Mesendoderm (in vitro differentiated cells): ENCODE measurements around the gene PCSK2. TPM values are rescaled to one million over a fixed set of nuclear protein-coding genes. Genes with fewer than 3 reads are reported as not detected.

Source experiments
- DNase-seq: peaks from one replicate; pipeline ENCODE4 v3.0.0; 2013
- H2AK5ac ChIP-seq: 2 replicates; pipeline ENCODE4 v1.6.1; 2013; ENCODE audit warnings: low read length, inconsistent platforms
- H2BK120ac ChIP-seq: 2 replicates; pipeline ENCODE4 v1.6.1; 2013; ENCODE audit warnings: low read depth, mild to moderate bottlenecking, low read length, moderate library complexity, mixed read lengths
- H2BK15ac ChIP-seq: replicated peaks from 2 replicates; pipeline ENCODE4 v1.6.1; 2013; ENCODE audit warnings: low read depth, mild to moderate bottlenecking, moderate library complexity
- H2BK5ac ChIP-seq: 2 replicates; pipeline ENCODE4 v1.6.1; 2013; ENCODE audit warnings: low read length, inconsistent platforms
- H3K18ac ChIP-seq: 2 replicates; pipeline ENCODE4 v1.6.1; 2013; ENCODE audit warnings: mild to moderate bottlenecking, low read length, mixed read lengths
- H3K23ac ChIP-seq: one replicate; pipeline ENCODE4 v1.6.1; 2013; ENCODE audit warnings: low read length
- H3K27ac ChIP-seq: 2 replicates; pipeline ENCODE4 v1.5.1; 2013; ENCODE audit warnings: low read depth, mild to moderate bottlenecking, inconsistent platforms, low read length, moderate library complexity
- H3K27me3 ChIP-seq: 2 replicates; pipeline ENCODE4 v1.6.1; 2013; ENCODE audit warnings: low read length, control low read depth, mild to moderate bottlenecking, inconsistent platforms; ENCODE audit not compliant: insufficient read depth, poor library complexity
- H3K36me3 ChIP-seq: 2 replicates; pipeline ENCODE4 v1.6.1; 2013; ENCODE audit warnings: low read length, inconsistent platforms; ENCODE audit not compliant: control insufficient read depth, insufficient read depth
- H3K4ac ChIP-seq: one replicate; pipeline ENCODE4 v1.6.1; 2013; ENCODE audit warnings: low read depth, mild to moderate bottlenecking, low read length, moderate library complexity
- H3K4me1 ChIP-seq: 2 replicates; pipeline ENCODE4 v1.6.1; 2013; ENCODE audit warnings: low read depth, low read length, inconsistent platforms; ENCODE audit not compliant: control insufficient read depth
- H3K4me2 ChIP-seq: 2 replicates; pipeline ENCODE4 v1.6.1; 2013; ENCODE audit warnings: low read length
- H3K4me3 ChIP-seq: 2 replicates; pipeline ENCODE4 v1.5.1; 2013; ENCODE audit warnings: mild to moderate bottlenecking, low read length
- H3K56ac ChIP-seq: one replicate; pipeline ENCODE4 v1.6.1; 2013; ENCODE audit warnings: low read length
- H3K79me1 ChIP-seq: 2 replicates; pipeline ENCODE4 v1.6.1; 2013; ENCODE audit warnings: low read length, inconsistent platforms
- H3K79me2 ChIP-seq: 2 replicates; pipeline ENCODE4 v1.6.1; 2013; ENCODE audit warnings: mild to moderate bottlenecking, low read length; ENCODE audit not compliant: control insufficient read depth, insufficient read depth
- H3K9ac ChIP-seq: 2 replicates; pipeline ENCODE4 v1.6.1; 2013; ENCODE audit warnings: low read length, inconsistent platforms
- H4K5ac ChIP-seq: one replicate; pipeline ENCODE4 v1.6.1; 2013; ENCODE audit warnings: low read length
- H4K8ac ChIP-seq: one replicate; pipeline ENCODE4 v1.6.1; 2013; ENCODE audit warnings: low read depth, mild to moderate bottlenecking, control low read depth, low read length, moderate library complexity
- WGBS: extraction: QIAGEN DNeasy Blood & Tissue Kit; methylation state at CpG from one replicate; pipeline ENCODE4 v1.1.7; 2013; ENCODE audit warnings: low lambda C conversion rate, missing lambda C conversion rate; ENCODE audit not compliant: insufficient coverage; ENCODE audit errors: extremely low coverage; 5-methylcytosine and 5-hydroxymethylcytosine counted together
- polyA plus RNA-seq, 2 experiments: library from polyadenylated mRNA; stranded (reverse); fragments of 200-250 nt; gene quantifications; one replicate each; pipeline ENCODE4 v1.2.3, GENCODE V29; 2013

PCSK2 gene
- 0.20 TPM for polyA plus RNA-seq (2013, experiment 1 of 2)
- polyA plus RNA-seq (2013, experiment 2 of 2) = 0.27 TPM

- Histone ChIP-seq H3K4me1 (peaks cover 10% of the 10 kb centered on the region), H3K36me3 (no peaks in the 10 kb centered on the region), H3K4me2 (peak within 1 kb of the TSS; percentile 88), H3K4me3 (peak within 1 kb of the TSS; percentile 35), H3K27me3 (peaks cover 9% of the 10 kb centered on the region), H4K8ac (no peak within 1 kb of the TSS), H3K79me2 (no peaks in the 10 kb centered on the region), H3K4ac (no peak within 1 kb of the TSS), H3K56ac (no peak within 1 kb of the TSS), H2BK15ac (no peak within 1 kb of the TSS), H4K5ac (no peak within 1 kb of the TSS), H2BK120ac (no peak within 1 kb of the TSS), H2AK5ac (no peak within 1 kb of the TSS), H2BK5ac (no peak within 1 kb of the TSS), H3K9ac (peak within 1 kb of the TSS; percentile 32), H3K18ac (no peak within 1 kb of the TSS), H3K27ac (no peak within 1 kb of the TSS), H3K23ac (peak within 1 kb of the TSS; percentile 24), H3K79me1 (no peaks in the 10 kb centered on the region)
- WGBS = 100% methylated on average over 1 of the region's 53 CpGs
- peak; percentile 95 for DNase-seq
Observed at GRCh38 chr20:17226410-17227218, at the start of gene PCSK2. Gene PCSK2 (plus strand): TSS chr20:17227040. CDS start chr20:17227306, 266 bp downstream.

GRCh38 chr20:17177341-17177740, 49.5 kb upstream of the PCSK2 start:
- no peak overlapping the region for H2BK5ac ChIP-seq
- H3K79me1 ChIP-seq = no peaks in the 10 kb centered on the region
- H3K4me1 ChIP-seq = no peaks in the 10 kb centered on the region
- no peaks in the 10 kb centered on the region for H3K79me2 ChIP-seq
- WGBS = no CpG with 5 or more reads among the region's 5 CpGs
- H2BK15ac ChIP-seq = no peak overlapping the region
- no peak overlapping the region for H3K4ac ChIP-seq
- H3K9ac ChIP-seq = no peak overlapping the region
- no peak overlapping the region for H2AK5ac ChIP-seq
- H3K27ac ChIP-seq = no peak overlapping the region
- H4K5ac ChIP-seq = no peak overlapping the region
- no peaks in the 10 kb centered on the region for H3K36me3 ChIP-seq
- H3K56ac ChIP-seq = no peak overlapping the region
- no peaks in the 10 kb centered on the region for H3K27me3 ChIP-seq
- no peak for DNase-seq
- no peak overlapping the region for H2BK120ac ChIP-seq
- H3K4me3 ChIP-seq = no peak overlapping the region
- no peak overlapping the region for H3K4me2 ChIP-seq
- no peak overlapping the region for H3K18ac ChIP-seq
- H3K23ac ChIP-seq = no peak overlapping the region
- no peak overlapping the region for H4K8ac ChIP-seq

- no peak overlapping the region for H4K8ac ChIP-seq
- H3K56ac ChIP-seq = peak overlapping the region; percentile 19
- DNase-seq = no peak
- no peak overlapping the region for H2BK120ac ChIP-seq
- no peak overlapping the region for H2BK15ac ChIP-seq
- H3K4me1 ChIP-seq = no peaks in the 10 kb centered on the region
- no peak overlapping the region for H3K23ac ChIP-seq
- H3K4me3 ChIP-seq = no peak overlapping the region
- no peak overlapping the region for H2AK5ac ChIP-seq
- no peak overlapping the region for H4K5ac ChIP-seq
- no peak overlapping the region for H3K9ac ChIP-seq
- WGBS = no CpG with 5 or more reads among the region's 4 CpGs
- H3K79me1 ChIP-seq = no peaks in the 10 kb centered on the region
- H3K4ac ChIP-seq = no peak overlapping the region
- H3K36me3 ChIP-seq = no peaks in the 10 kb centered on the region
- no peak overlapping the region for H3K27ac ChIP-seq
- H3K4me2 ChIP-seq = no peak overlapping the region
- no peak overlapping the region for H3K18ac ChIP-seq
- H2BK5ac ChIP-seq = no peak overlapping the region
- H3K27me3 ChIP-seq = no peaks in the 10 kb centered on the region
- no peaks in the 10 kb centered on the region for H3K79me2 ChIP-seq
Observed at GRCh38 chr20:17179840-17180239, 47.0 kb upstream of the PCSK2 start.

DNA sequence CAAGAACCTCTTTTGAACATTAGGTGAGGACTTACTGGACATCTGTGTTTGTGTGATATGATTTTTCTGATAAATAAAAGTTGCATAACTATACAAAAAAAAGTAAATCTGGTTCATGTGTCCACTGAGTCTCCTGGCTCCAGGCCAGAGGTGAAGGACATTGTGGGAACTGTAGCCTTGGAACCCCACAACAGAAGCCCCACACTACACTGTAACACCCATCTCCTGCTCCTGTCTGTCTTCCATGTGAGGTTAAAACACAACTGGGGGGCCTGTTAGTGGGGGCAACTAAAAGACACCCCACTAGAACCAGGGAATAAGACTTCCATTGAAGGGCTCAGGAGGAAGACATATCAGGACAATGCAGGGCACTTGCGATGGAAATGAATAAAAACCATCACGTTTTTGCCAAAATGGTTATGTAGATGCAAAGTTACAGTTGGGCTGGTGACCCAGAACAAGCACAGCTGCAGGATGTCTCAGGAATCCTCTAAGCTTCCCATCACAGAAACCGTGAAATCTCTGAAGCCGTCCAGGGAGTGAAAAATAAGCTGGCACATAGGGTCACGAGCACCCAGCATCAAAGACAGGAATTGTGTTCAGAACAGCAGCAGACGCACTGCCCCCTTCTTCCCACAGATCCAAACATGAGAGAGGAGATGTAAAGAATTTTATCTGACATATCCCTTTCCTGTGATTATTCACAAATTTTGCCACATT, 36.7 kb upstream of the PCSK2 start:
- Histone ChIP-seq H3K4me2 (no peak overlapping the region), H3K27me3 (no peaks in the 10 kb centered on the region), H3K4me3 (no peak overlapping the region), H3K18ac (no peak overlapping the region), H3K23ac (no peak overlapping the region), H4K8ac (no peak overlapping the region), H3K9ac (no peak overlapping the region), H2AK5ac (no peak overlapping the region), H2BK15ac (no peak overlapping the region), H3K79me1 (no peaks in the 10 kb centered on the region), H3K79me2 (no peaks in the 10 kb centered on the region), H3K4me1 (no peaks in the 10 kb centered on the region), H4K5ac (no peak overlapping the region), H2BK5ac (no peak overlapping the region), H2BK120ac (no peak overlapping the region), H3K56ac (no peak overlapping the region), H3K27ac (no peak overlapping the region), H3K4ac (no peak overlapping the region), H3K36me3 (no peaks in the 10 kb centered on the region)
- WGBS = no CpG with 5 or more reads among the region's 6 CpGs
- no peak for DNase-seq

DNA sequence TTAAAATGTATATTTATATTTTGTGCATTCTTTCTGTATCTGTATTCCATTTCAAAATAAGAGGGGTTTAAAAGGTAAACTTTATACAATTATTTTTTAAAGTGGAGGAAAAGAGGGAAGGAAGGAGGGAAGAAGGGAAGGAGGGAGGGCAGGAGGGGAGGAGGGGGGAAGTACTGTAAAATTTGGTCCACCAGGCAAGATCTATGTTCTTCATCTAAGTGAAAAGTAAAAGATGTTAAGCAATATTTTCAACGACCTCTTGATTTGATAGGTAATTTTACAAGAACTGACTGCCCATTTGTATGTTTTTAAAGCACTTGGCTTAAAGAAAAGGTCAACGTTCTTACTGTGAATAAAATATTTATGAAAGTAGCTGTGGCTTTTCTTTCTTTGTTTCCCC, 29.8 kb upstream of the PCSK2 start:
- no CpG with 5 or more reads among the region's 2 CpGs for whole genome bisulfite sequencing
- Histone ChIP-seq H2BK5ac (no peak overlapping the region), H3K18ac (no peak overlapping the region)

More for the DNA sequence above, 29.8 kb upstream of the PCSK2 start:
- Histone ChIP-seq H4K5ac (no peak overlapping the region), H3K4me3 (no peak overlapping the region), H3K4ac (no peak overlapping the region), H3K4me2 (no peak overlapping the region), H3K56ac (no peak overlapping the region), H3K9ac (no peak overlapping the region), H4K8ac (no peak overlapping the region), H2BK15ac (no peak overlapping the region), H2AK5ac (no peak overlapping the region), H3K23ac (no peak overlapping the region), H3K36me3 (no peaks in the 10 kb centered on the region), H3K4me1 (no peaks in the 10 kb centered on the region), H3K27ac (no peak overlapping the region), H3K27me3 (peaks cover 2% of the 10 kb centered on the region), H3K79me1 (no peaks in the 10 kb centered on the region), H3K79me2 (no peaks in the 10 kb centered on the region), H2BK120ac (no peak overlapping the region)
- no peak for DNase-seq
